ENCODE results near the gene PPCDC. TPM values are rescaled to one million over a fixed set of nuclear protein-coding genes. Genes with fewer than 3 reads are reported as not detected.

Gene PPCDC
- total and polyA plus RNA-seq, 10 of the 15 experiments (the other 5 are each of a cell fraction or from before 2014, with no cell fraction given): 32.5 to 135 (median 55.0) TPM

DNA sequence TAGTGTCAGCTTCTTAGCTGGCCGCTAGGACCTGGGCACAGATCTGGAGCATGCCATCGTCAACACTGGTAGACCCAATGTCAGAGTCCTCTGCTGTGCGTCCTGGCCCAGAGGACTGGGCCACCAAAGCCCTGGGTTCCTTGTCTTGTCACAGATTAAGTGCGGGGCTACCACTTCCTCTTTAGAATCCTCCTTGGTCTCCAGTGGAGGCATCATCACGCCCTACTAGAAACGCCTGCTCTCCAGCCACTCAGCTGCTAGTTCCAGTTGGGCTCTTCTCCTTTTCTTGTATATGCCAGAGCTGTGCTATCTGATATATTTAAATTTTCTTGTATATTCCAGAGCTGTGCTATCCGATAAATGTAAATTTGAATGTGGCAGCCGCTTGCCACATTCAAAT is 11.2 kb downstream of the PPCDC start:
- FAIRE-seq: no peak
- no TSS peak for BruUV-seq (replicated peaks)
- no peak overlapping the region for H3K9ac ChIP-seq (ENCODE audit: control insufficient read depth, insufficient read depth, low read length)

DNA sequence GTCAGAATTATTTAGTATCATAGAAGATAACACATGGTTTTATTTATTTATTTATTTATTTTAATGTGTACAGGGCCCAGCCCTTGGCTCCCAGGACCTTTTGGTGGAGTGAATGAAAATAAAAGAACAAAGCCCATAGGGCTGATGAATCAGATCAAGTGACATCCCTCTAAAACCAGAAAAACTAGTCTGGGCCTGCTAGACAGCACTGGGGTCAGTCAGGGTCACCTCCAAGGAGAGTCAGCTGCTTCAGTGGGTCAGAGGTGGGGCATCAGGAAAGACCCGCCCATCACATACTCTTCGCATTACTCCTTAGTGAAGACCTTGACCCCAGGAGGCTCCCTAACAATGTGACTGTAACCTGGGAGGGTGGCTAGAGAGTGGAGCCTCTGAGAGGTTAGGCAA is 12.8 kb downstream of the PPCDC start:
- Histone ChIP-seq H3K27me3 (replicated peaks in 1 of 2; ENCODE audit: control insufficient read depth in 2 of 2, insufficient read depth in 2 of 2, low read length in 1 of 2) (no peaks in the 10 kb centered on the region), H3K4me1 (ENCODE audit: control insufficient read depth, insufficient read depth, low read length) (peaks cover 25% of the 10 kb centered on the region), H2AFZ (ENCODE audit: control insufficient read depth, low read depth, low read length) (no peak overlapping the region), H3K9me3 (replicated peaks; ENCODE audit: control insufficient read depth, insufficient read depth, low read length) (no peaks in the 10 kb centered on the region), H3K79me2 (ENCODE audit: control insufficient read depth, insufficient read depth, low read length) (peaks cover 3% of the 10 kb centered on the region; the same call in 1 of the 2 replicates), H3K27ac (ENCODE audit: control insufficient read depth, insufficient read depth) (no peak overlapping the region), H3K9ac (ENCODE audit: control insufficient read depth, insufficient read depth, low read length) (no peak overlapping the region), H3K4me3 (no peak overlapping the region), H3K4me2 (ENCODE audit: control insufficient read depth, insufficient read depth) (no peak overlapping the region), H4K20me1 (ENCODE audit: control insufficient read depth, insufficient read depth) (no peaks in the 10 kb centered on the region), H3K36me3 (ENCODE audit: control insufficient read depth in 2 of 2, insufficient read depth in 2 of 2, low read length in 1 of 2) (peaks cover 0 to 2% of the 10 kb centered on the region in 2 experiments; a peak in 2 of 4 replicates)
- ATAC-seq: no peak
- ChIA-PET SMC1A (ENCODE audit: uncharacterized antibody, unreplicated experiment) (interaction anchor here (0.7 to 1.9 kb wide), 5 partner anchors 12 to 168 kb away, joined by 4 to 7 read pairs (median 4); partner anchors contain the start of gene C15orf39), RAD21 (ENCODE audit: unreplicated experiment) (interaction anchor here (1.0 to 3.6 kb wide), 4 partner anchors 29 to 416 kb away, joined by 3 to 28 read pairs (median 4); no protein-coding TSS in a partner anchor), CTCF (interaction anchor here (0.7 to 5.6 kb wide), 4 partner anchors 12 to 185 kb away, joined by 3 to 28 read pairs (median 5); partner anchors contain the start of gene PPCDC), POLR2A (no interaction called here)
- FAIRE-seq: no peak
- in situ Hi-C loops (cut with MboI): no loop called here
- intact Hi-C loops (cut with micrococcal nuclease; ENCODE audit: unreplicated experiment): no loop called here
- 94% methylated on average over 2 of the region's 2 CpGs for WGBS (ENCODE audit: insufficient coverage, insufficient replicate concordance, low lambda C conversion rate, missing lambda C conversion rate)
- no TSS peak for BruUV-seq (replicated peaks)
- DNase-seq (ENCODE audit: low read depth, low spot score): no peak
- TF ChIP-seq MTA3 (IDR thresholded peaks at IDR 0.05; ENCODE audit: borderline replicate concordance, low read length) (no peak), RBBP5 (conservative IDR thresholded peaks at IDR 0.05) (no peak), CHD4 (IDR thresholded peaks at IDR 0.05) (no peak), CHD1 (IDR thresholded peaks at IDR 0.05; ENCODE audit: low read depth, low read length) (no peak), YY1 (IDR thresholded peaks at IDR 0.05; ENCODE audit: low read depth, low read length) (no peak), SP1 (IDR thresholded peaks at IDR 0.05; ENCODE audit: low read depth, low read length) (no peak), CBFB (IDR thresholded peaks at IDR 0.05; ENCODE audit: low read depth) (no peak)
- TF ChIP-seq, protein P1, sequence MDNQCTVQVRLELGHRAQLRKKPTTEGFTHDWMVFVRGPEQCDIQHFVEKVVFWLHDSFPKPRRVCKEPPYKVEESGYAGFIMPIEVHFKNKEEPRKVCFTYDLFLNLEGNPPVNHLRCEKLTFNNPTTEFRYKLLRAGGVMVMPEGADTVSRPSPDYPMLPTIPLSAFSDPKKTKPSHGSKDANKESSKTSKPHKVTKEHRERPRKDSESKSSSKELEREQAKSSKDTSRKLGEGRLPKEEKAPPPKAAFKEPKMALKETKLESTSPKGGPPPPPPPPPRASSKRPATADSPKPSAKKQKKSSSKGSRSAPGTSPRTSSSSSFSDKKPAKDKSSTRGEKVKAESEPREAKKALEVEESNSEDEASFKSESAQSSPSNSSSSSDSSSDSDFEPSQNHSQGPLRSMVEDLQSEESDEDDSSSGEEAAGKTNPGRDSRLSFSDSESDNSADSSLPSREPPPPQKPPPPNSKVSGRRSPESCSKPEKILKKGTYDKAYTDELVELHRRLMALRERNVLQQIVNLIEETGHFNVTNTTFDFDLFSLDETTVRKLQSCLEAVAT (IDR thresholded peaks at IDR 0.05): no peak
- TF ChIP-seq, protein P2, sequence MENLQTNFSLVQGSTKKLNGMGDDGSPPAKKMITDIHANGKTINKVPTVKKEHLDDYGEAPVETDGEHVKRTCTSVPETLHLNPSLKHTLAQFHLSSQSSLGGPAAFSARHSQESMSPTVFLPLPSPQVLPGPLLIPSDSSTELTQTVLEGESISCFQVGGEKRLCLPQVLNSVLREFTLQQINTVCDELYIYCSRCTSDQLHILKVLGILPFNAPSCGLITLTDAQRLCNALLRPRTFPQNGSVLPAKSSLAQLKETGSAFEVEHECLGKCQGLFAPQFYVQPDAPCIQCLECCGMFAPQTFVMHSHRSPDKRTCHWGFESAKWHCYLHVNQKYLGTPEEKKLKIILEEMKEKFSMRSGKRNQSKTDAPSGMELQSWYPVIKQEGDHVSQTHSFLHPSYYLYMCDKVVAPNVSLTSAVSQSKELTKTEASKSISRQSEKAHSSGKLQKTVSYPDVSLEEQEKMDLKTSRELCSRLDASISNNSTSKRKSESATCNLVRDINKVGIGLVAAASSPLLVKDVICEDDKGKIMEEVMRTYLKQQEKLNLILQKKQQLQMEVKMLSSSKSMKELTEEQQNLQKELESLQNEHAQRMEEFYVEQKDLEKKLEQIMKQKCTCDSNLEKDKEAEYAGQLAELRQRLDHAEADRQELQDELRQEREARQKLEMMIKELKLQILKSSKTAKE (IDR thresholded peaks at IDR 0.05; ENCODE audit: low read depth, poor library complexity, severe bottlenecking): no peak
- TF ChIP-seq, protein P3, sequence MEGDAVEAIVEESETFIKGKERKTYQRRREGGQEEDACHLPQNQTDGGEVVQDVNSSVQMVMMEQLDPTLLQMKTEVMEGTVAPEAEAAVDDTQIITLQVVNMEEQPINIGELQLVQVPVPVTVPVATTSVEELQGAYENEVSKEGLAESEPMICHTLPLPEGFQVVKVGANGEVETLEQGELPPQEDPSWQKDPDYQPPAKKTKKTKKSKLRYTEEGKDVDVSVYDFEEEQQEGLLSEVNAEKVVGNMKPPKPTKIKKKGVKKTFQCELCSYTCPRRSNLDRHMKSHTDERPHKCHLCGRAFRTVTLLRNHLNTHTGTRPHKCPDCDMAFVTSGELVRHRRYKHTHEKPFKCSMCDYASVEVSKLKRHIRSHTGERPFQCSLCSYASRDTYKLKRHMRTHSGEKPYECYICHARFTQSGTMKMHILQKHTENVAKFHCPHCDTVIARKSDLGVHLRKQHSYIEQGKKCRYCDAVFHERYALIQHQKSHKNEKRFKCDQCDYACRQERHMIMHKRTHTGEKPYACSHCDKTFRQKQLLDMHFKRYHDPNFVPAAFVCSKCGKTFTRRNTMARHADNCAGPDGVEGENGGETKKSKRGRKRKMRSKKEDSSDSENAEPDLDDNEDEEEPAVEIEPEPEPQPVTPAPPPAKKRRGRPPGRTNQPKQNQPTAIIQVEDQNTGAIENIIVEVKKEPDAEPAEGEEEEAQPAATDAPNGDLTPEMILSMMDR (IDR thresholded peaks at IDR 0.05 in 2 of 3, conservative IDR thresholded peaks at IDR 0.05 in 1 of 3; ENCODE audit: control insufficient read depth in 2 of 3, extremely low read depth in 1 of 3, insufficient read depth in 1 of 3, low read depth in 3 of 3, low read length in 3 of 3): no peak

More for the DNA sequence above, 11.2 kb downstream of the PPCDC start:
- Histone ChIP-seq H3K4me2 (ENCODE audit: control insufficient read depth, insufficient read depth) (no peak overlapping the region), H3K79me2 (ENCODE audit: control insufficient read depth, insufficient read depth, low read length) (peaks cover 9% of the 10 kb centered on the region), H3K27ac (ENCODE audit: control insufficient read depth, insufficient read depth) (no peak overlapping the region), H3K4me3 (no peak overlapping the region), H3K4me1 (ENCODE audit: control insufficient read depth, insufficient read depth, low read length) (peaks cover 40% of the 10 kb centered on the region), H3K36me3 (ENCODE audit: control insufficient read depth in 2 of 2, insufficient read depth in 2 of 2, low read length in 1 of 2) (peaks cover 0 to 2% of the 10 kb centered on the region in 2 experiments; a peak in 3 of 4 replicates), H3K27me3 (replicated peaks in 1 of 2; ENCODE audit: control insufficient read depth in 2 of 2, insufficient read depth in 2 of 2, low read length in 1 of 2) (no peaks in the 10 kb centered on the region), H3K9me3 (replicated peaks; ENCODE audit: control insufficient read depth, insufficient read depth, low read length) (no peaks in the 10 kb centered on the region), H2AFZ (ENCODE audit: control insufficient read depth, low read depth, low read length) (no peak overlapping the region), H4K20me1 (ENCODE audit: control insufficient read depth, insufficient read depth) (no peaks in the 10 kb centered on the region)
- WGBS (ENCODE audit: insufficient coverage, insufficient replicate concordance, low lambda C conversion rate, missing lambda C conversion rate): 96% methylated on average over 8 of the region's 8 CpGs
- ChIA-PET RAD21 (ENCODE audit: unreplicated experiment) (interaction anchor here (0.6 to 1.3 kb wide), 2 partner anchors 9 to 74 kb away, joined by 3 to 8 read pairs; no protein-coding TSS in a partner anchor), SMC1A (ENCODE audit: uncharacterized antibody, unreplicated experiment) (interaction anchor here (1.2 to 1.6 kb wide), 3 partner anchors 8 to 175 kb away, joined by 3 to 8 read pairs (median 4); partner anchors contain the start of gene PPCDC), POLR2A (interaction anchor here (0.6 to 0.9 kb wide), 3 partner anchors 10 to 164 kb away, joined by 3 to 5 read pairs (median 4); no protein-coding TSS in a partner anchor), CTCF (interaction anchor here (0.7 to 5.6 kb wide), 4 partner anchors 9 to 169 kb away, joined by 3 to 28 read pairs (median 6); partner anchors contain the start of gene C15orf39)
- intact Hi-C loops (cut with micrococcal nuclease; ENCODE audit: unreplicated experiment) (no loop called here), in situ Hi-C loops (cut with MboI) (no loop called here)
- DNase-seq (ENCODE audit: low read depth, low spot score): no peak
- no peak for ATAC-seq
- 0 out of 2 replicates have a peak, but pooled peaks have one; percentile 13 for TF ChIP-seq SPI1 (IDR thresholded peaks at IDR 0.05; ENCODE audit: borderline replicate concordance, insufficient read depth, low read depth, low read length)
- TF ChIP-seq ZSCAN29 (IDR thresholded peaks at IDR 0.05): no peak
- no peak for TF ChIP-seq NFYB (IDR thresholded peaks at IDR 0.05; ENCODE audit: insufficient read depth, low read depth, low read length)

All from GM12878 (cell line).